H1 (cell line): ENCODE results near the gene UBE2B. TPM values are rescaled to one million over a fixed set of nuclear protein-coding genes. Genes with fewer than 3 reads are reported as not detected.

Source experiments
- CTCF ChIA-PET: fragments of 300-600 bp; sonication (Branson Sonifier 250); formaldehyde crosslinking; loops from one replicate; lab custom pipeline; 2021; ENCODE audit not compliant: partially characterized antibody; lab: Charles Lee
- POLR2A ChIA-PET: fragments of 300-600 bp; sonication (Branson Sonifier 250); formaldehyde crosslinking; loops from one replicate; lab custom pipeline; 2021; ENCODE audit warnings: inconsistent platforms; ENCODE audit not compliant: partially characterized antibody; lab: Charles Lee
- DNase-seq, 2 experiments: peaks; one replicate each; pipeline versions ENCODE4 v3.0.0 to v3.0.0-alpha.2; 2010 to 2022; ENCODE audit warnings: low spot score in 2 of 2, low read depth in 1 of 2, mixed read lengths in 1 of 2
- FAIRE-seq: peaks from 2 replicates; lab custom pipeline; 2011; peaks lifted over from hg19 to GRCh38; lab: Jason Lieb, UNC
- H2AFZ ChIP-seq: 2 replicates; pipeline ENCODE4 v1.8.1; 2012; ENCODE audit warnings: low read length, inconsistent platforms
- H2AK5ac ChIP-seq: 2 replicates; pipeline ENCODE4 v1.6.1; 2013; ENCODE audit warnings: low read depth, low read length
- H2BK120ac ChIP-seq: replicated peaks from 2 replicates; pipeline ENCODE3; 2013; ENCODE audit warnings: low read depth, low read length, inconsistent platforms
- H2BK12ac ChIP-seq: 2 replicates; pipeline ENCODE4 v1.6.1; 2013; ENCODE audit warnings: low read depth, low read length
- H2BK15ac ChIP-seq: 2 replicates; pipeline ENCODE4 v1.6.1; 2013; ENCODE audit warnings: low read length
- H2BK20ac ChIP-seq: 2 replicates; pipeline ENCODE4 v1.6.1; 2013; ENCODE audit warnings: low read length
- H2BK5ac ChIP-seq: 2 replicates; pipeline ENCODE4 v1.6.1; 2013; ENCODE audit warnings: low read depth, low read length
- H3K14ac ChIP-seq: 2 replicates; pipeline ENCODE4 v1.6.1; 2013; ENCODE audit warnings: inconsistent platforms; ENCODE audit not compliant: insufficient read length
- H3K18ac ChIP-seq: 2 replicates; pipeline ENCODE4 v1.6.1; 2013; ENCODE audit warnings: low read length; ENCODE audit errors: extremely low read depth
- H3K23ac ChIP-seq: 2 replicates; pipeline ENCODE4 v1.6.1; 2013; ENCODE audit warnings: inconsistent platforms; ENCODE audit not compliant: insufficient read length
- H3K23me2 ChIP-seq: 2 replicates; pipeline ENCODE4 v1.6.1; 2013; ENCODE audit warnings: low read depth, low read length
- H3K27ac ChIP-seq: 2 replicates; pipeline ENCODE4 v1.6.1; 2011; ENCODE audit warnings: low read depth, low read length, inconsistent platforms
- H3K27me3 ChIP-seq, 4 experiments: replicated peaks in 1 of 4; 1 replicate in 1 of 4; 2 replicates in 3 of 4; pipeline versions ENCODE4 v1.6.1 to v1.8.1; 2011 to 2013; ENCODE audit warnings: low read length in 3 of 4, mild to moderate bottlenecking in 3 of 4, inconsistent platforms in 2 of 4, mixed read lengths in 2 of 4, moderate library complexity in 1 of 4; ENCODE audit not compliant: control insufficient read depth in 3 of 4, insufficient read depth in 3 of 4; ENCODE audit errors: extremely low read depth in 1 of 4
- H3K36me3 ChIP-seq, 4 experiments: 2 replicates each; pipeline versions ENCODE4 v1.6.1 to v1.8.1; 2011 to 2013; ENCODE audit warnings: mild to moderate bottlenecking in 4 of 4, low read length in 3 of 4, moderate library complexity in 2 of 4, control low read depth in 1 of 4, inconsistent platforms in 1 of 4; ENCODE audit not compliant: insufficient read depth in 4 of 4, control insufficient read depth in 2 of 4
- H3K4ac ChIP-seq: replicated peaks from 2 replicates; pipeline ENCODE3; 2013; ENCODE audit warnings: low read length, low read depth, mixed read lengths, inconsistent platforms; ENCODE audit not compliant: insufficient read length
- H3K4me1 ChIP-seq, 4 experiments: replicated peaks in 1 of 4; 1 replicate in 1 of 4; 2 replicates in 3 of 4; pipeline versions ENCODE4 v1.6.1 to v1.8.1; 2011 to 2013; ENCODE audit warnings: low read length in 3 of 4, inconsistent platforms in 2 of 4, mixed read lengths in 1 of 4; ENCODE audit not compliant: insufficient read depth in 4 of 4, control insufficient read depth in 3 of 4
- H3K4me2 ChIP-seq, 2 experiments: 2 replicates each; pipeline versions ENCODE4 v1.6.1 to v1.8.1; 2011 to 2013; ENCODE audit warnings: low read depth in 2 of 2, low read length in 2 of 2, control low read depth in 1 of 2, inconsistent platforms in 1 of 2, mild to moderate bottlenecking in 1 of 2; ENCODE audit not compliant: insufficient read depth in 1 of 2
- H3K4me3 ChIP-seq, 4 experiments: fragments of 200-600, 300-600 bp in 1 of 4; sonication (generic), shearing (Covaris generic), sonication (Bioruptor Twin) in 1 of 4; 2 replicates each; pipeline versions ENCODE4 v1.5.1 to v1.8.1; 2011 to 2016; ENCODE audit warnings: low read length in 4 of 4, low read depth in 3 of 4, control low read depth in 2 of 4, inconsistent platforms in 2 of 4, mild to moderate bottlenecking in 2 of 4, mixed read lengths in 1 of 4, moderate library complexity in 1 of 4; ENCODE audit not compliant: insufficient read depth in 2 of 4; ENCODE audit errors: extremely low read depth in 1 of 4
- H3K56ac ChIP-seq: replicated peaks from 2 replicates; pipeline ENCODE3; 2013; ENCODE audit warnings: low read depth, mild to moderate bottlenecking, mixed read lengths, low read length, inconsistent platforms; ENCODE audit not compliant: insufficient read length
- H3K79me1 ChIP-seq: 2 replicates; pipeline ENCODE4 v1.6.1; 2013; ENCODE audit warnings: low read depth, low read length, control low read depth
- H3K79me2 ChIP-seq, 2 experiments: 2 replicates each; pipeline versions ENCODE4 v1.6.1 to v1.8.1; 2012 to 2013; ENCODE audit warnings: low read length in 2 of 2, mild to moderate bottlenecking in 2 of 2, inconsistent platforms in 1 of 2; ENCODE audit not compliant: insufficient read depth in 2 of 2, control insufficient read depth in 1 of 2
- H3K9ac ChIP-seq, 4 experiments: replicated peaks in 1 of 4; 1 replicate in 1 of 4; 2 replicates in 3 of 4; pipeline versions ENCODE4 v1.6.1 to v1.8.1; 2011 to 2013; ENCODE audit warnings: low read depth in 3 of 4, low read length in 3 of 4, control low read depth in 2 of 4, mild to moderate bottlenecking in 2 of 4, moderate library complexity in 2 of 4, inconsistent platforms in 1 of 4; ENCODE audit errors: extremely low read depth in 1 of 4
- H3K9me3 ChIP-seq, 2 experiments: 2 replicates each; pipeline versions ENCODE4 v1.6.1 to v1.8.1; 2012 to 2013; ENCODE audit warnings: mild to moderate bottlenecking in 2 of 2, moderate library complexity in 2 of 2, control low read depth in 1 of 2, inconsistent platforms in 1 of 2, low read depth in 1 of 2, low read length in 1 of 2, mixed read lengths in 1 of 2; ENCODE audit not compliant: insufficient read depth in 2 of 2
- H4K20me1 ChIP-seq, 2 experiments: replicated peaks in 1 of 2; 2 replicates each; pipeline versions ENCODE3 to v1.8.1; 2011 to 2013; ENCODE audit warnings: inconsistent platforms in 2 of 2, low read length in 2 of 2, mild to moderate bottlenecking in 1 of 2; ENCODE audit not compliant: insufficient read depth in 2 of 2, control insufficient read depth in 1 of 2
- H4K5ac ChIP-seq: 2 replicates; pipeline ENCODE4 v1.6.1; 2013; ENCODE audit warnings: low read length, low read depth, mixed read lengths, inconsistent platforms; ENCODE audit not compliant: insufficient read length
- H4K8ac ChIP-seq: 2 replicates; pipeline ENCODE4 v1.8.0; 2013; ENCODE audit warnings: mild to moderate bottlenecking, moderate library complexity, low read length, inconsistent platforms; ENCODE audit not compliant: insufficient read depth; ENCODE audit errors: extremely low read depth
- H4K91ac ChIP-seq: replicated peaks from 2 replicates; pipeline ENCODE3; 2013; ENCODE audit warnings: low read length, mixed read lengths, inconsistent platforms; ENCODE audit not compliant: insufficient read length
- CHD2 ChIP-seq: IDR thresholded peaks from 2 replicates; pipeline ENCODE4 v1.6.1; 2012; ENCODE audit warnings: low read length, improper control_type of control experiment
- RAD21 ChIP-seq, 2 experiments: IDR thresholded peaks in 1 of 2; conservative IDR thresholded peaks in 1 of 2; 2 replicates each; pipeline ENCODE4 v1.6.1; 2011; ENCODE audit warnings: low read depth in 2 of 2, low read length in 2 of 2, improper control_type of control experiment in 1 of 2, inconsistent platforms in 1 of 2, mild to moderate bottlenecking in 1 of 2, moderate library complexity in 1 of 2
- WGBS, 2 experiments: shearing (Covaris generic) in 1 of 2; methylation state at CpG; one replicate each; pipeline versions ENCODE4 v1.1.6 to v1.1.7; 2013 to 2015; ENCODE audit warnings: low lambda C conversion rate in 2 of 2, mixed read lengths in 2 of 2, inconsistent platforms in 1 of 2, low coverage in 1 of 2, missing lambda C conversion rate in 1 of 2; ENCODE audit not compliant: insufficient replicate concordance in 2 of 2, insufficient coverage in 1 of 2, insufficient read length in 1 of 2; ENCODE audit errors: extremely low coverage in 1 of 2, missing lambda C conversion rate in 1 of 2; 5-methylcytosine and 5-hydroxymethylcytosine counted together
- polyA plus RNA-seq, 7 experiments: library from polyadenylated mRNA; depleted of rRNA in 3 of 7; stranded (reverse) in 5 of 7; unstranded in 2 of 7; fragments of >200 nt in 5 of 7; fragments of 200-250 nt in 2 of 7; gene quantifications; 1 replicate in 5 of 7; 2 replicates in 1 of 7; 4 replicates in 1 of 7; pipeline versions ENCODE4 v1.2.1 to v1.2.3, GENCODE V29; 2011 to 2013; ENCODE audit warnings: missing spikeins in 2 of 7, mixed read lengths in 2 of 7
- total RNA-seq: library from RNA; stranded (reverse); fragmentation: NEBNext Ultra II Directional; extraction: Animal tissue kit (Norgen Biotek cat#: 25700); gene quantifications from 2 replicates; pipeline ENCODE4 v1.2.1, GENCODE V29; 2021

The UBE2B gene
- total and polyA plus RNA-seq, 2 of the 8 experiments (the other 6 are each of a cell fraction or from before 2014, with no cell fraction given): 15.9 to 46.8 TPM

DNA sequence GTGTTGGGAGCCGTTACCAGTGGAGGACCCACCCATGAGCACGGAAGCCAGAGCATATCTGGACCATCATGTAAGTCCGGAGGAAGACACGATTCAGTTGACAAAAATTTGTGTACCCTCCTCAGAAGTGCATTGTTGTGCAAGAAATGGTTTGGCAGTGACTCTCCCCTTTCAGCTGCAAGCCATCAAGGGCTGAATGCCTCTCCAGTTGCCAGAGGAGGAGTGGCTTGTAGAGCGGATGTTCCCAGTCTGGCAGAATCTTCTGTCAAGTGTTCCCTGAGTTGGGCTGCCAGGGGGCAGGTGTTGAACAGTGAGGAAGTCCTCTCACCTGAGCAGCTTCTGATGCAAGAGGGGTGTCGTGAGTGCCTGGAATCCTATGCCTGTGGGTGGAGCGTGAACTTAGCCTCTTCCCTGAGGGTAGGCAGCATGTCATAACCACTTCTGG is 67.9 kb downstream of the UBE2B start:
- H3K9ac ChIP-seq: no peak overlapping the region; a peak in 1 of 7 replicates
- no peak overlapping the region for H2BK120ac ChIP-seq
- H2BK12ac ChIP-seq: peak overlapping the region; percentile 68
- H3K4me3 ChIP-seq: no peak overlapping the region
- H3K23me2 ChIP-seq: no peaks in the 10 kb centered on the region
- H3K14ac ChIP-seq: no peak overlapping the region
- H2BK15ac ChIP-seq: no peak overlapping the region
- H3K23ac ChIP-seq: no peak overlapping the region
- H2AK5ac ChIP-seq: no peak overlapping the region
- H2BK5ac ChIP-seq: peak overlapping the region; percentile 66
- H4K20me1 ChIP-seq: peaks cover 0 to 3% of the 10 kb centered on the region in 2 experiments
- 0 out of 8 replicates have a peak, but pooled peaks cover 0 to 3% (median 0%) of the 10 kb centered on the region in 4 experiments for H3K36me3 ChIP-seq
- no peak overlapping the region for H3K18ac ChIP-seq
- peaks cover 0 to 7% (median 4%) of the 10 kb centered on the region in 4 experiments; a peak in 2 of 7 replicates for H3K4me1 ChIP-seq
- no peaks in the 10 kb centered on the region for H3K79me2 ChIP-seq
- no peak overlapping the region for H3K4me2 ChIP-seq
- H3K79me1 ChIP-seq: no peaks in the 10 kb centered on the region; the same call in 1 of the 2 replicates
- no peaks in the 10 kb centered on the region for H3K9me3 ChIP-seq
- H4K5ac ChIP-seq: no peak overlapping the region
- ChIA-PET POLR2A (interaction anchor here (0.6 to 4.7 kb wide), 9 partner anchors 8 to 86 kb away, joined by 3 to 19 read pairs (median 5); partner anchors contain the start of gene JADE2), CTCF (interaction anchor here (1.0 to 3.8 kb wide), 6 partner anchors 11 to 139 kb away, joined by 3 to 17 read pairs (median 4); partner anchors contain the start of gene CDKN2AIPNL)
- H2AFZ ChIP-seq: no peak overlapping the region
- H2BK20ac ChIP-seq: 0 out of 2 replicates have a peak overlapping the region, but pooled peaks have one; percentile 52
- H3K27me3 ChIP-seq: no peaks in the 10 kb centered on the region
- TF ChIP-seq CHD2 (no peak), RAD21 (IDR thresholded peaks at IDR 0.05 in 1 of 2, conservative IDR thresholded peaks at IDR 0.05 in 1 of 2; ENCODE audit: low read depth in 2 of 2, low read length in 2 of 2) (peak in 1 of 2 experiments; percentile 13; a peak in 1 of 4 replicates)
- DNase-seq (peak in 1 of 2 experiments; percentile 76), FAIRE-seq (no peak)
- H3K56ac ChIP-seq: no peak overlapping the region
- H4K91ac ChIP-seq: no peak overlapping the region
- H4K8ac ChIP-seq: no peak overlapping the region
- no peak overlapping the region for H3K4ac ChIP-seq
- 81% methylated on average over 7 of the region's 7 CpGs; no CpG with 5 or more reads in 1 of the 2 experiments for WGBS, 2 experiments
- no peak overlapping the region for H3K27ac ChIP-seq
